Trophoblast cell (in vitro differentiated cells and primary cell): Measurements from ENCODE around the gene CHEK2.

ENCODE experiments used
- DNase-seq, 2 donors: peaks; one replicate each; pipeline ENCODE4 v3.0.0-alpha.2; 2016
- H2AFZ ChIP-seq: 2 replicates; pipeline ENCODE4 v1.6.1; 2013; ENCODE audit warnings: low read length, moderate library complexity, mild to moderate bottlenecking; ENCODE audit not compliant: insufficient read depth, poor library complexity
- H2AK5ac ChIP-seq: 2 replicates; pipeline ENCODE4 v1.6.1; 2013; ENCODE audit warnings: mild to moderate bottlenecking, low read length
- H2BK120ac ChIP-seq: 2 replicates; pipeline ENCODE4 v1.6.1; 2013; ENCODE audit warnings: low read length, mild to moderate bottlenecking, moderate library complexity; ENCODE audit not compliant: insufficient read depth, poor library complexity
- H2BK12ac ChIP-seq: 2 replicates; pipeline ENCODE4 v1.6.1; 2013; ENCODE audit warnings: mild to moderate bottlenecking, low read length, moderate library complexity
- H2BK5ac ChIP-seq: 2 replicates; pipeline ENCODE4 v1.6.1; 2013; ENCODE audit warnings: low read length, low read depth, moderate library complexity, mild to moderate bottlenecking; ENCODE audit not compliant: poor library complexity
- H3K14ac ChIP-seq: 2 replicates; pipeline ENCODE4 v1.6.1; 2013; ENCODE audit warnings: mild to moderate bottlenecking, low read length
- H3K18ac ChIP-seq: 2 replicates; pipeline ENCODE4 v1.6.1; 2013; ENCODE audit warnings: mild to moderate bottlenecking, low read length
- H3K23ac ChIP-seq: 2 replicates; pipeline ENCODE4 v1.6.1; 2013; ENCODE audit warnings: low read length
- H3K27ac ChIP-seq: 2 replicates; pipeline ENCODE4 v1.5.1; 2013; ENCODE audit warnings: low read depth, mild to moderate bottlenecking, inconsistent platforms, low read length, moderate library complexity
- H3K27me3 ChIP-seq: 2 replicates; pipeline ENCODE4 v1.6.1; 2013; ENCODE audit warnings: inconsistent platforms, mild to moderate bottlenecking, low read length, moderate library complexity; ENCODE audit not compliant: insufficient read depth
- H3K36me3 ChIP-seq, 2 experiments: 1 replicate in 1 of 2; 2 replicates in 1 of 2; pipeline ENCODE4 v1.6.1; 2013; ENCODE audit warnings: low read length in 2 of 2, mild to moderate bottlenecking in 2 of 2, moderate library complexity in 1 of 2; ENCODE audit not compliant: insufficient read depth in 2 of 2, control insufficient read depth in 1 of 2
- H3K4ac ChIP-seq: 2 replicates; pipeline ENCODE4 v1.6.1; 2013; ENCODE audit warnings: low read depth, mild to moderate bottlenecking, low read length, moderate library complexity
- H3K4me1 ChIP-seq, 2 experiments: 1 replicate in 1 of 2; 2 replicates in 1 of 2; pipeline ENCODE4 v1.6.1; 2013; ENCODE audit warnings: low read length in 2 of 2, mild to moderate bottlenecking in 2 of 2, moderate library complexity in 1 of 2; ENCODE audit not compliant: insufficient read depth in 2 of 2, control insufficient read depth in 1 of 2
- H3K4me2 ChIP-seq: 2 replicates; pipeline ENCODE4 v1.6.1; 2013; ENCODE audit warnings: inconsistent platforms, mild to moderate bottlenecking, low read length, moderate library complexity
- H3K4me3 ChIP-seq: 2 replicates; pipeline ENCODE4 v1.5.1; 2013; ENCODE audit warnings: mild to moderate bottlenecking, low read depth, low read length, inconsistent platforms
- H3K79me1 ChIP-seq: one replicate; pipeline ENCODE4 v1.6.1; 2013; ENCODE audit warnings: low read length
- H3K79me2 ChIP-seq: 2 replicates; pipeline ENCODE4 v1.6.1; 2013; ENCODE audit warnings: low read length, mild to moderate bottlenecking; ENCODE audit not compliant: control insufficient read depth, insufficient read depth, poor library complexity
- H3K9ac ChIP-seq: 2 replicates; pipeline ENCODE4 v1.6.1; 2013; ENCODE audit warnings: mild to moderate bottlenecking, low read length
- H3K9me3 ChIP-seq: 2 replicates; pipeline ENCODE4 v1.6.1; 2013; ENCODE audit warnings: low read depth, mild to moderate bottlenecking, control low read depth, inconsistent platforms, low read length; ENCODE audit not compliant: insufficient read depth
- H4K12ac ChIP-seq: 2 replicates; pipeline ENCODE4 v1.6.1; 2013; ENCODE audit warnings: low read depth, mild to moderate bottlenecking, low read length, moderate library complexity
- H4K8ac ChIP-seq: 2 replicates; pipeline ENCODE4 v1.6.1; 2013; ENCODE audit warnings: low read depth, mild to moderate bottlenecking, low read length, moderate library complexity
- H4K91ac ChIP-seq: one replicate; pipeline ENCODE4 v1.6.1; 2013; ENCODE audit warnings: low read depth, mild to moderate bottlenecking, low read length, moderate library complexity
- WGBS: extraction: QIAGEN DNeasy Blood & Tissue Kit; methylation state at CpG from one replicate; pipeline ENCODE4 v1.1.7; 2013; ENCODE audit warnings: missing lambda C conversion rate; ENCODE audit not compliant: insufficient read length, insufficient coverage; ENCODE audit errors: extremely low coverage; 5-methylcytosine and 5-hydroxymethylcytosine counted together

The CHEK2 gene

DNA sequence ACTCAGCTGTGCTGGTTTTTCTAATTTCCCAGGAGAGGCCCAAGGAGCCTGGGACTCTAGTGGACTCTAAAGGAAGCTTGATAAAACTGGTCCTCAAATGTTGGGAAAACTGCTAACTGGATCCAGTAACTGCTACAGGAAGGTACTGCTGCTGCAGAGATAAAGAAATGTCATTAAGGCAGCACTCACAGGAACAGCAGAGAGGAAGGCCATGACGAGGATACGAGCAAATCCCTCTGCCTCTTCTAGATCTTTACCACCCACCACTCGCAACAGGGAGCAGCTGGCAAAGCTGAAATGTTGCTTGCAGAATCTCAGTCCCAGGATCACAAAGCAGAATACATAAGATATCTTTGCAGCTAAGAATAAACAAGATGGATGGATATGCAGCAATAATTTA, 85.4 kb downstream of the CHEK2 start:
- no peak for DNase-seq
- Histone ChIP-seq H3K27me3 (no peaks in the 10 kb centered on the region), H2BK12ac (no peak overlapping the region), H3K14ac (no peak overlapping the region), H3K4me3 (no peak overlapping the region), H3K18ac (no peak overlapping the region), H3K9ac (no peak overlapping the region), H4K8ac (no peak overlapping the region), H4K12ac (no peak overlapping the region), H3K4me2 (no peak overlapping the region), H2BK120ac (no peak overlapping the region), H2AFZ (no peak overlapping the region), H3K79me1 (no peaks in the 10 kb centered on the region), H2BK5ac (no peak overlapping the region), H3K23ac (no peak overlapping the region), H2AK5ac (no peak overlapping the region), H3K4me1 (no peaks in the 10 kb centered on the region), H3K27ac (no peak overlapping the region), H4K91ac (no peak overlapping the region), H3K36me3 (no peaks in the 10 kb centered on the region), H3K79me2 (no peaks in the 10 kb centered on the region), H3K9me3 (no peaks in the 10 kb centered on the region), H3K4ac (no peak overlapping the region)
- WGBS = no CpG with 5 or more reads among the region's 3 CpGs

DNA sequence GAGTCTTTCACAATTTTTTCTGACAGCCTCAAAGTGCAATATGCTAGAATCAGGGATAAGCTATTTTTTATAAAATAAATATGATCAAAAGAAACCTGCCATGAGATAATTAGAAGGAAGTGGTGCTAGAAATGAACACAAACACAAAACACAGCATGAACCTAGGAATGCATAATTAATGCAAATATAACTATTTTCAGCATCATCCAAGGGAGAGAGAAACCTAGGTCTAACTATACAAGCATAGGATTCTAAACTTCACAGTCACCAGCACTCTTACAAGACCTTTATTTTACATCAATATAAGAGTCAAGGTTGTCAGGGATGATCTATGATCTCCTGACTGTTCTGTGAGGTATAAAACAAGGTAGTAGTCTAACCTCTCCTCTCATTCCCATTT, 91.2 kb downstream of the CHEK2 start:
- Histone ChIP-seq H3K9me3 (no peaks in the 10 kb centered on the region), H4K12ac (no peak overlapping the region), H3K79me2 (no peaks in the 10 kb centered on the region), H4K91ac (no peak overlapping the region), H3K23ac (no peak overlapping the region), H3K36me3 (no peaks in the 10 kb centered on the region), H3K4me3 (no peak overlapping the region), H2BK12ac (no peak overlapping the region), H2AK5ac (no peak overlapping the region), H4K8ac (no peak overlapping the region), H2BK120ac (no peak overlapping the region), H3K4ac (no peak overlapping the region), H3K4me2 (no peak overlapping the region), H3K27me3 (no peaks in the 10 kb centered on the region), H3K79me1 (no peaks in the 10 kb centered on the region), H2BK5ac (no peak overlapping the region), H3K18ac (no peak overlapping the region), H2AFZ (no peak overlapping the region), H3K4me1 (no peaks in the 10 kb centered on the region), H3K27ac (no peak overlapping the region), H3K9ac (no peak overlapping the region), H3K14ac (no peak overlapping the region)
- DNase-seq = no peak

DNA sequence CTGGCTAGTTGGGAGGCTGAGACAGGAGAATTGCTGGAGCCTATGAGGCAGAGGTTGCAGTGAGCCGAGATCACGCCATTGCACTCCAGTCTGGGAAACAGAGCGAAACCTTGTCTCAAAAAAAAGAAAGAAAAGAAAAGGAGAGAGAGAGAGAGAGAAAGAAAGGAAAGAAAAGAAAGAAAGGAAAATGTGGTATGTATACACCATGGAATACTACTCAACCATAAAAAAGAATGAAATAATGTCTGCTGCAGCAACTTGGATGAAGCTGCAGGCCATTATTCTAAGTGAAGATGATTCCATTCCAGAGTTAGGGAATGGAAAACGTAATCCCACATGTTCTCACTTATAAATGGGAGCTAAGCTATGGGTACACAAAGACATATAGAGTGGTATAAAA, 92.8 kb downstream of the CHEK2 start:
- H2BK120ac ChIP-seq = no peak overlapping the region
- no peak overlapping the region for H3K9ac ChIP-seq
- H2BK12ac ChIP-seq = no peak overlapping the region
- no peaks in the 10 kb centered on the region for H3K4me1 ChIP-seq
- H4K12ac ChIP-seq = no peak overlapping the region
- no CpG with 5 or more reads among the region's 4 CpGs for WGBS
- no peak overlapping the region for H4K91ac ChIP-seq
- H3K27me3 ChIP-seq = no peaks in the 10 kb centered on the region
- no peaks in the 10 kb centered on the region for H3K36me3 ChIP-seq
- no peaks in the 10 kb centered on the region for H3K79me2 ChIP-seq
- H4K8ac ChIP-seq = no peak overlapping the region
- no peak overlapping the region for H3K14ac ChIP-seq
- H3K27ac ChIP-seq = no peak overlapping the region
- H3K4ac ChIP-seq = no peak overlapping the region
- H3K18ac ChIP-seq = no peak overlapping the region
- H3K79me1 ChIP-seq = no peaks in the 10 kb centered on the region
- no peak overlapping the region for H3K4me2 ChIP-seq
- no peaks in the 10 kb centered on the region for H3K9me3 ChIP-seq
- no peak overlapping the region for H2AFZ ChIP-seq
- H3K23ac ChIP-seq = no peak overlapping the region
- no peak overlapping the region for H2AK5ac ChIP-seq
- no peak for DNase-seq
- no peak overlapping the region for H2BK5ac ChIP-seq
- H3K4me3 ChIP-seq = no peak overlapping the region

DNA sequence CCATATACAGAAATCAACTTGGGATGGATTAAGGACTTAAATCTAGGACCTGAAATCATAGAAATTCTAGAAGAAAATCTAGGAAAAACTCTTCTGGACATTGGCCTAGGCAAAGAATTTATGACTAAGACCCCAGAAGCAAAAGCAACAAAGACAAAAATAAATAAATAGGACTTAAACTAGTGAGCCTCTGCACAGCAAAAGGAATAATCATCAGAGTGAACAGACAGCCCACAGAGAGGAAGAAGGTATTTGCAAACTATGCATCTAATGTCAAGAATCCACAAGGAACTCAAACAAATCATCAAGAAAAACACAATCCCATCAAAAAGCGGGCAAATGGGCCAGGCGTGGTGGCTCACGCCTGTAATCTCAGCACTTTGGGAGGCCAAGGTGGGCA, 94.4 kb downstream of the CHEK2 start:
- Histone ChIP-seq H3K4ac (no peak overlapping the region), H2BK12ac (no peak overlapping the region), H3K23ac (no peak overlapping the region), H3K79me2 (no peaks in the 10 kb centered on the region), H4K91ac (no peak overlapping the region), H3K27ac (no peak overlapping the region), H4K12ac (no peak overlapping the region), H3K79me1 (no peaks in the 10 kb centered on the region), H3K36me3 (no peaks in the 10 kb centered on the region), H2AFZ (no peak overlapping the region), H3K4me1 (no peaks in the 10 kb centered on the region), H3K4me3 (no peak overlapping the region), H3K18ac (no peak overlapping the region), H3K9ac (no peak overlapping the region), H2AK5ac (no peak overlapping the region), H3K9me3 (no peaks in the 10 kb centered on the region), H3K14ac (no peak overlapping the region), H3K4me2 (no peak overlapping the region), H2BK120ac (no peak overlapping the region), H2BK5ac (no peak overlapping the region), H3K27me3 (no peaks in the 10 kb centered on the region), H4K8ac (no peak overlapping the region)
- WGBS = no CpG with 5 or more reads among the region's 3 CpGs
- DNase-seq = peak in 1 of 2 donors; percentile 15

DNA sequence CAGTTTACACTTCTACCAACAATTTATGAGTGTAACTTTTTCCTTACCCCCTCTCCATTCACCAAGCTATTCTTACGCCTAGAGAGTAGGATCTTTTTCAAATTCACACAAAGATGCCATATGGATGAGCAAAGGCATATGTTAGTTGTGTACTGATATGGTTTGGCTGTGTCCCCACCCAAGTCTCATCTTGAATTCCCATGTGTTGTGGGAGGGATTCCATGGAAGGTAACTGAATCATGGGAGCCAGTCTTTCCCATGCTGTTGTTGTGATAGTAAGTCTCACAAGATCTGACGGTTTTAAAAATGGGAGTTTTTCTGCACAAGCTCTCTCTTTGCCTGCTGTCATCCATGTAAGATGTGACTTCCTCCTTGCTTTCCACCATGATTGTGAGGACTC, 102.3 kb downstream of the CHEK2 start:
- Histone ChIP-seq H2AFZ (no peak overlapping the region), H3K14ac (no peak overlapping the region), H3K9ac (no peak overlapping the region), H4K12ac (no peak overlapping the region), H3K79me1 (no peaks in the 10 kb centered on the region), H3K4me2 (no peak overlapping the region), H3K23ac (no peak overlapping the region), H2BK120ac (no peak overlapping the region), H4K91ac (no peak overlapping the region), H3K4me1 (no peaks in the 10 kb centered on the region), H2AK5ac (no peak overlapping the region), H3K4me3 (no peak overlapping the region), H2BK5ac (no peak overlapping the region), H3K4ac (no peak overlapping the region), H2BK12ac (no peak overlapping the region), H3K9me3 (no peaks in the 10 kb centered on the region), H3K18ac (no peak overlapping the region), H4K8ac (no peak overlapping the region), H3K79me2 (no peaks in the 10 kb centered on the region), H3K27ac (no peak overlapping the region), H3K36me3 (no peaks in the 10 kb centered on the region), H3K27me3 (no peaks in the 10 kb centered on the region)
- DNase-seq = no peak
- WGBS = no CpG with 5 or more reads among the region's 2 CpGs
